CD4-positive, alpha-beta T cell (primary cell): Measurements from ENCODE around the gene FBL. TPM values are rescaled to one million over a fixed set of nuclear protein-coding genes. Genes with fewer than 3 reads are reported as not detected.
A peak's percentile ranks its signal among the peaks of the same experiment; 100 is the strongest.

Experiments
- ATAC-seq: fragments of 200-7000 bp; cut with Tn5 transposase; one replicate; pipeline ENCODE4 v1.10.0; 2022; ENCODE audit warnings: mild to moderate bottlenecking; ENCODE audit not compliant: poor library complexity
- CTCF ChIA-PET: fragments of 350-600 bp; sonication (Branson Sonifier 250); formaldehyde crosslinking; loops from one replicate; lab custom pipeline; 2021; ENCODE audit warnings: antibody characterized with exemption, inconsistent platforms; lab: Charles Lee
- POLR2A ChIA-PET: fragments of 350-600 bp; sonication (Branson Sonifier 250); formaldehyde crosslinking; loops from one replicate; lab custom pipeline; 2021; ENCODE audit warnings: antibody characterized with exemption, inconsistent platforms; lab: Charles Lee
- DNase-seq, 14 experiments: peaks; one replicate each; pipeline ENCODE4 v3.0.0-alpha.2; 2013 to 2020; ENCODE audit warnings: mixed read lengths in 2 of 14
- H3K27ac ChIP-seq, 2 donors: one replicate each; pipeline versions ENCODE4 v1.5.1 to v1.7.0; 2013; ENCODE audit warnings: low read length in 2 of 2, low read depth in 1 of 2, mild to moderate bottlenecking in 1 of 2
- H3K27me3 ChIP-seq, 2 experiments: 1 replicate in 1 of 2; 2 replicates in 1 of 2; pipeline versions ENCODE4 v1.6.1 to v1.7.0; 2013; ENCODE audit warnings: low read length in 2 of 2, control low read depth in 1 of 2, mild to moderate bottlenecking in 1 of 2, moderate library complexity in 1 of 2; ENCODE audit not compliant: insufficient read depth in 2 of 2, control insufficient read depth in 1 of 2
- H3K36me3 ChIP-seq: one replicate; pipeline ENCODE4 v1.6.1; 2013; ENCODE audit warnings: low read length, control low read depth; ENCODE audit not compliant: insufficient read depth
- H3K4me1 ChIP-seq: one replicate; pipeline ENCODE4 v1.6.1; 2013; ENCODE audit warnings: low read length, control low read depth; ENCODE audit not compliant: insufficient read depth
- H3K4me3 ChIP-seq: one replicate; pipeline ENCODE4 v1.5.1; 2013; ENCODE audit warnings: mild to moderate bottlenecking, low read length, moderate library complexity
- H3K9me3 ChIP-seq, 2 experiments: 1 replicate in 1 of 2; 2 replicates in 1 of 2; pipeline versions ENCODE4 v1.6.1 to v1.7.0; 2013; ENCODE audit warnings: low read length in 2 of 2, mild to moderate bottlenecking in 2 of 2, control low read depth in 1 of 2, moderate library complexity in 1 of 2; ENCODE audit not compliant: control insufficient read depth in 1 of 2, insufficient read depth in 1 of 2
- H3K27ac Mint-ChIP-seq: one replicate; pipeline ENCODE4 v1.8.0; 2020; ENCODE audit warnings: mixed read lengths
- H3K27me3 Mint-ChIP-seq: one replicate; pipeline ENCODE4 v1.8.0; 2021; ENCODE audit warnings: mixed read lengths
- H3K36me3 Mint-ChIP-seq: one replicate; pipeline ENCODE4 v1.8.0; 2021; ENCODE audit warnings: low read depth, mixed read lengths
- H3K4me1 Mint-ChIP-seq: one replicate; pipeline ENCODE4 v1.8.0; 2021; ENCODE audit warnings: low read depth, mixed read lengths
- H3K4me3 Mint-ChIP-seq: one replicate; pipeline ENCODE4 v1.8.0; 2020; ENCODE audit warnings: mild to moderate bottlenecking, mixed read lengths
- H3K9me3 Mint-ChIP-seq: one replicate; pipeline ENCODE4 v1.8.0; 2020; ENCODE audit warnings: mixed read lengths
- CTCF ChIP-seq: fragments of 200-600 bp; IDR thresholded peaks from one replicate; pipeline ENCODE4 v1.8.0; 2022; ENCODE audit warnings: antibody characterized with exemption, mild to moderate bottlenecking
- intact Hi-C, 2 experiments: fragments of 100-400 bp; cut with DNase I in 1 of 2; cut with micrococcal nuclease in 1 of 2; formaldehyde crosslinking; loops; one replicate each; pipeline versions ENCODE4 v1.15.1 to v1.9.0; 2023 to 2025; cut with DNase I, micrococcal nuclease
- total RNA-seq, 174 experiments: library from RNA in 2 of 174; stranded (reverse) in 2 of 174; gene quantifications; one replicate each; pipeline ENCODE4 v1.2.3 and lab custom pipeline; 2021 to 2026

The FBL gene
- total RNA-seq, 2 experiments from 2014 or later, result 267 to 287 TPM

DNA sequence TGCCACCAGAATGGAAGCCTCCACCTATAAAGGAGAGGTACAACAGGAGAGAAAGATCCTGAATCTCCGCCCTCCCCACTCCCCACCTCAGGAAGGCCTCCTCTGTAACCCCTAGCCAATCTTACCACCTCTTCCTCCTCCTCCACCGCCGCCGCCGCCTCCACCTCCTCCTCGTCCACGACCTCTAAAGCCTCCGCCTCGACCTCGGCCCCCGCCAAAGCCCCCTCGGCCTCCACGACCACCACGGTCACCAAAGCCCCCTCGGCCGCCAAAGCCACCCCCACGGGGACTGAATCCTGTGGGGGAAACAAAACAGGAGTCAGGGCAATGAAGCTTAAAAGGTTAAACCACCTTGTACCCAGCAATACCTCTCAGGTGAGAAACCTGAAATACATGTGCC lies 5.7 kb downstream of the FBL start:
- peaks cover 48% of the 10 kb centered on the region for H3K36me3 ChIP-seq
- intact Hi-C loops, result loop anchor here in 1 of 2 experiments (10.0 kb wide), 1 partner anchor 286 kb away; no protein-coding TSS in a partner anchor

DNA sequence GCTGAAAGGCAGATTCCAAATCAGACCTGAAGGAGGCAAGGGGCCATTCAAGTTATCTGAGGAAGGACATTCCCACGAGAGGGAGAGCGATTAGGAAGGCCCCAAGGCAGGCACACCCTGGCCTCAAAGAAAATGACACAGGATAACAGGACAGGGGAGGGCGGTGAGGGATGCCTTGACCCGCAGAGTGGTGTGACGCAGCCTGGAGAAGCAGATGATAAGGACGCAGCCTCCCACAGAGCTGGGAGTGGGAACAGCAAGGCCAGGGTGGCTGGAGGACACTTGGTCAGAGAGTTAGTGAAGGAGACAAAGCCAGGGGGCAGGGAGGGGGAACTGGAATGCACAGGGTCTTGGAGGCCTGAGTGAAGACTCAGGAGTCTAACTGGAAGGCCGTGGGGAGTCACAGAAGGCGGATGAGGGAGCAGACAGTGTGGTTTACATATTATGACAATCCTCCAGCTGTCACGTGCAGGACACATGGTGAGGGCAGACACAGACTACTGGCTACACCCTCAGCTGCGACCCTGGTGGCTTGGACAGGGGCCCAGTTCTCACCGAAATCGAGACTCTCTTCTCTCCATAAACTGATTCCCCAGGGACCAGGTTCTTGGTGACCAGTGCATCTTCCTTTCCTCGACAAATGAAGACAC lies 6.4 kb downstream of the FBL start:
- DNase-seq (no peak), ATAC-seq (no peak)
- Histone ChIP-seq H3K4me3 (no peak overlapping the region), H3K27me3 (no peaks in the 10 kb centered on the region), H3K27ac (no peak overlapping the region), H3K4me1 (peaks cover 22% of the 10 kb centered on the region), H3K36me3 (peaks cover 53% of the 10 kb centered on the region), H3K9me3 (no peaks in the 10 kb centered on the region)
- no peaks in the 10 kb centered on the region for H3K9me3 Mint-ChIP-seq
- no peaks in the 10 kb centered on the region for H3K27me3 Mint-ChIP-seq
- ChIA-PET POLR2A (no interaction called here), CTCF (no interaction called here)
- no peak overlapping the region for H3K27ac Mint-ChIP-seq
- intact Hi-C loops, result loop anchor here in 1 of 2 experiments (10.0 kb wide), 2 partner anchors 285 to 585 kb away; partner anchors contain the start of gene SERTAD1
- H3K36me3 Mint-ChIP-seq, result peaks cover 64% of the 10 kb centered on the region
- peak overlapping the region; percentile 6 for H3K4me3 Mint-ChIP-seq
- no peak for TF ChIP-seq CTCF
- peaks cover 37% of the 10 kb centered on the region for H3K4me1 Mint-ChIP-seq

More for the DNA sequence above, 5.7 kb downstream of the FBL start:
- H3K9me3 ChIP-seq, result no peaks in the 10 kb centered on the region
- TF ChIP-seq CTCF, result no peak
- H3K4me3 Mint-ChIP-seq, result no peak overlapping the region
- no peak overlapping the region for H3K27ac Mint-ChIP-seq
- H3K9me3 Mint-ChIP-seq, result no peaks in the 10 kb centered on the region
- H3K4me1 ChIP-seq, result peaks cover 29% of the 10 kb centered on the region
- H3K4me1 Mint-ChIP-seq, result peaks cover 44% of the 10 kb centered on the region
- H3K36me3 Mint-ChIP-seq, result peaks cover 64% of the 10 kb centered on the region
- no peak overlapping the region for H3K4me3 ChIP-seq
- ChIA-PET CTCF (interaction anchor here (5.1 kb wide), 1 partner anchor 47 kb away, joined by 75 read pairs; no protein-coding TSS in a partner anchor), POLR2A (no interaction called here)
- H3K27me3 ChIP-seq, result no peaks in the 10 kb centered on the region
- DNase-seq (no peak), ATAC-seq (no peak)
- no peaks in the 10 kb centered on the region for H3K27me3 Mint-ChIP-seq
- H3K27ac ChIP-seq, result no peak overlapping the region

DNA sequence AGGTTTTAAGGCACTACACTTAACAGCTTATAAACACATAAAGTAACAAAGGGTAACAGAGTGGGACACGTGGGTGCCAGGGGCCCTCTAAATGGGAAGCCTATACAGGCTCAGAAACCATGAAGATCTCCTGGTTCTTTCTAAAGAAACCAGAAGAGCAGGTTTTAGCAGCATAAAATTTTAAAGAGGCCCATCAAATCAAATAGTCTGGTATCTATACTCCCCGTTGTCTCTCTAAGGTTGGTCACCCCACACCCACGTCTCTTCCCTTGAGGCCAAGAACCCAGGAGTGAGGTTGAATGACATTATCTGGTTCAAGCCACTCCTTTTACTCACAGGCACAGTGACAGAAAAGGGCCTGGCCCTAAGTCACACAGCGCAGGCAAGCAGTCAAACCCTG lies 7.6 kb downstream of the FBL start:
- H3K27me3 Mint-ChIP-seq, result no peaks in the 10 kb centered on the region
- H3K36me3 Mint-ChIP-seq, result peaks cover 65% of the 10 kb centered on the region
- ChIA-PET CTCF (no interaction called here), POLR2A (no interaction called here)
- no peak overlapping the region for H3K27ac Mint-ChIP-seq
- Histone ChIP-seq H3K4me1 (peaks cover 21% of the 10 kb centered on the region), H3K27me3 (no peaks in the 10 kb centered on the region), H3K36me3 (peaks cover 59% of the 10 kb centered on the region), H3K27ac (no peak overlapping the region), H3K4me3 (no peak overlapping the region), H3K9me3 (no peaks in the 10 kb centered on the region)
- no peak overlapping the region for H3K4me3 Mint-ChIP-seq
- no peak for TF ChIP-seq CTCF
- intact Hi-C loops, result loop anchor here in 1 of 2 experiments (10.0 kb wide), 1 partner anchor 586 kb away; the partner anchor contains the start of gene SERTAD1
- H3K9me3 Mint-ChIP-seq, result no peaks in the 10 kb centered on the region
- H3K4me1 Mint-ChIP-seq, result peaks cover 30% of the 10 kb centered on the region
- DNase-seq (no peak), ATAC-seq (no peak)
